Colonic mucosa (tissue), 4 donors: Measurements from ENCODE around the gene DAPK2. TPM values are rescaled to one million over a fixed set of nuclear protein-coding genes. Genes with fewer than 3 reads are reported as not detected.

Experiments
- DNase-seq: peaks from one replicate; pipeline ENCODE4 v3.0.0-alpha.2; 2020
- H3K27ac ChIP-seq: fragments of 200-600 bp; one replicate; pipeline ENCODE4 v1.8.0; 2021
- H3K27me3 ChIP-seq: fragments of 200-600 bp; one replicate; pipeline ENCODE4 v1.8.0; 2021
- H3K36me3 ChIP-seq: fragments of 200-600 bp; one replicate; pipeline ENCODE4 v1.8.0; 2021
- H3K4me1 ChIP-seq: fragments of 200-600 bp; one replicate; pipeline ENCODE4 v1.8.0; 2021; ENCODE audit warnings: mild to moderate bottlenecking
- H3K4me3 ChIP-seq: fragments of 200-600 bp; one replicate; pipeline ENCODE4 v1.8.0; 2021
- H3K9ac ChIP-seq, 2 donors: one replicate each; pipeline ENCODE4 v1.7.0; 2013; ENCODE audit warnings: control low read depth in 2 of 2, low read depth in 2 of 2, low read length in 2 of 2
- H3K9me3 ChIP-seq: fragments of 200-600 bp; one replicate; pipeline ENCODE4 v1.8.0; 2021
- intact Hi-C: fragments of 100-400 bp; cut with DNase I; formaldehyde crosslinking; loops from one replicate; pipeline ENCODE4 v1.14.1; 2022
- total RNA-seq, 2 donors: library from RNA; stranded (reverse); fragmentation: NEBNext Ultra II Directional in 1 of 2; extraction: Animal tissue kit (Norgen Biotek cat#: 25700) in 1 of 2; gene quantifications; one replicate each; pipeline ENCODE4 v1.2.1, GENCODE V29; 2021
- TF ChIP-seq, protein P1 (sequence below): fragments of 200-600 bp; IDR thresholded peaks from one replicate; pipeline ENCODE4 v1.8.0; 2022; ENCODE audit warnings: antibody characterized with exemption, mild to moderate bottlenecking
- donor health status: healthy.
- donor health status: DM: no; HTN: no; CAD: no.
- donor health status: DM: no; HTN: no; CAD: no.

Gene DAPK2
- total RNA-seq, 2 donors from 2014 or later, result 23.7 to 26.5 TPM

DNA sequence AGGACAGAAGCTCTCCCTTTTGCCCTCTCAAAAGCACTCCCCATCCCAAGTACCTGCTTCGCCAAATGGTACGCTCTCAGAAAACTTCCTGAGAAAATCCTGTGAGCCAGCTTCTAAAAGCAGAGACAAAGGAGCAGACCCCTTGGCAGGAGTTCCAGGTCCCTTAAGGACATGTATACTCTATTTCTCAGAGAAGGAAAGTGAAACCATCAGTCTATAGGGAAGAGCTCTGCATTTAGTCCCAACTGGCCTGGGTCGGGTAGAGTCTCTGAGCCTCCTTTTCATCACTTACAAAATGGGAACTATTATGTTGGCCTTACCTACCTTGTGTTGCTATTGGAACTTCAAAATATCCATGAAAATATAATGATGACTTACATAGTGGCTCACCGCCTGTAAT, 19.7 kb downstream of the DAPK2 start:
- Histone ChIP-seq H3K4me1 (peaks cover 5% of the 10 kb centered on the region), H3K9ac (no peak overlapping the region), H3K27ac (no peak overlapping the region), H3K27me3 (no peaks in the 10 kb centered on the region), H3K36me3 (no peaks in the 10 kb centered on the region), H3K9me3 (no peaks in the 10 kb centered on the region), H3K4me3 (no peak overlapping the region)
- intact Hi-C loops, result no loop called here
- no peak for DNase-seq
- TF ChIP-seq, protein P1, sequence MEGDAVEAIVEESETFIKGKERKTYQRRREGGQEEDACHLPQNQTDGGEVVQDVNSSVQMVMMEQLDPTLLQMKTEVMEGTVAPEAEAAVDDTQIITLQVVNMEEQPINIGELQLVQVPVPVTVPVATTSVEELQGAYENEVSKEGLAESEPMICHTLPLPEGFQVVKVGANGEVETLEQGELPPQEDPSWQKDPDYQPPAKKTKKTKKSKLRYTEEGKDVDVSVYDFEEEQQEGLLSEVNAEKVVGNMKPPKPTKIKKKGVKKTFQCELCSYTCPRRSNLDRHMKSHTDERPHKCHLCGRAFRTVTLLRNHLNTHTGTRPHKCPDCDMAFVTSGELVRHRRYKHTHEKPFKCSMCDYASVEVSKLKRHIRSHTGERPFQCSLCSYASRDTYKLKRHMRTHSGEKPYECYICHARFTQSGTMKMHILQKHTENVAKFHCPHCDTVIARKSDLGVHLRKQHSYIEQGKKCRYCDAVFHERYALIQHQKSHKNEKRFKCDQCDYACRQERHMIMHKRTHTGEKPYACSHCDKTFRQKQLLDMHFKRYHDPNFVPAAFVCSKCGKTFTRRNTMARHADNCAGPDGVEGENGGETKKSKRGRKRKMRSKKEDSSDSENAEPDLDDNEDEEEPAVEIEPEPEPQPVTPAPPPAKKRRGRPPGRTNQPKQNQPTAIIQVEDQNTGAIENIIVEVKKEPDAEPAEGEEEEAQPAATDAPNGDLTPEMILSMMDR, result no peak

GRCh38 chr15:64024172-64025050, 21.9 kb downstream of the DAPK2 start:
- no peaks in the 10 kb centered on the region for H3K9me3 ChIP-seq
- TF ChIP-seq, protein P1, result no peak
- H3K9ac ChIP-seq, result peak overlapping the region in 1 of 2 donors; percentile 28
- peaks cover 5% of the 10 kb centered on the region for H3K4me1 ChIP-seq
- H3K4me3 ChIP-seq, result no peak overlapping the region
- peak overlapping the region; percentile 59 for H3K27ac ChIP-seq
- H3K36me3 ChIP-seq, result no peaks in the 10 kb centered on the region
- H3K27me3 ChIP-seq, result no peaks in the 10 kb centered on the region
- intact Hi-C loops, result no loop called here
- no peak for DNase-seq

GRCh38 chr15:64023220-64023619, 23.1 kb downstream of the DAPK2 start:
- TF ChIP-seq, protein P1, result no peak
- DNase-seq, result peak; percentile 84
- intact Hi-C loops, result no loop called here
- Histone ChIP-seq H3K9me3 (no peaks in the 10 kb centered on the region), H3K36me3 (no peaks in the 10 kb centered on the region), H3K9ac (peak overlapping the region in 1 of 2 donors; percentile 55), H3K4me3 (no peak overlapping the region), H3K4me1 (peaks cover 9% of the 10 kb centered on the region), H3K27me3 (no peaks in the 10 kb centered on the region), H3K27ac (peak overlapping the region; percentile 59)

DNA sequence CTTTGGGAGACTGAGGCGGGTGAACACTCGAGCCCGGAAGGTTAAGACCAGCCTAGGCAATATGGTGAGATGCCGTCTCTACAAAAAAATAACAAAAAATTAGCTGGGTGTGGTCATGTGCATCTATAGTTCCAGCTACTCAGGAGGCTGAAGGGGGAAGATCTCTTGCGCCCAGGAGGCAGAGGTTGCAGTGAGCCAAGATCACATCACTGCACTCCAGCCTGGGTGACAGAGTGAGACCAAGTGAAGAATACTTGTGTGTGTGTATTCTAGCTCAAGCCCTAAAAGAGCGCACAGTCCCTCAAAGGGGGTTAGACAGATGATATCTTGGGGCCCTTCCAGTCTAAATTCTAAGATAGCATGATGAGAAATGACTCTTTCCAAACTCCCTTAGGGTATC, 23.7 kb downstream of the DAPK2 start:
- no peaks in the 10 kb centered on the region for H3K36me3 ChIP-seq
- peak overlapping the region in 1 of 2 donors; percentile 55 for H3K9ac ChIP-seq
- H3K9me3 ChIP-seq, result no peaks in the 10 kb centered on the region
- H3K27ac ChIP-seq, result peak overlapping the region; percentile 59
- TF ChIP-seq, protein P1, result no peak
- intact Hi-C loops, result no loop called here
- H3K4me3 ChIP-seq, result no peak overlapping the region
- H3K27me3 ChIP-seq, result no peaks in the 10 kb centered on the region
- DNase-seq, result no peak
- peaks cover 5% of the 10 kb centered on the region for H3K4me1 ChIP-seq

GRCh38 chr15:64019764-64020163, 26.5 kb downstream of the DAPK2 start:
- H3K9me3 ChIP-seq, result no peaks in the 10 kb centered on the region
- no peak overlapping the region for H3K4me3 ChIP-seq
- H3K9ac ChIP-seq, result peak overlapping the region in 1 of 2 donors; percentile 71
- DNase-seq, result peak; percentile 64
- peak overlapping the region; percentile 53 for H3K27ac ChIP-seq
- H3K4me1 ChIP-seq, result peaks cover 3% of the 10 kb centered on the region
- TF ChIP-seq, protein P1, result no peak
- H3K27me3 ChIP-seq, result no peaks in the 10 kb centered on the region
- intact Hi-C loops, result no loop called here
- H3K36me3 ChIP-seq, result no peaks in the 10 kb centered on the region
